ELF-1 (cell line): ENCODE results near the gene POLH.
"Not testable (repeated sequence)": the region's sequence is repeated elsewhere in the genome, so short reads cannot be mapped to it uniquely, and the experiment has no call there.

ENCODE experiments used
- DNase-seq: peaks from one replicate; pipeline ENCODE4 v3.0.0-alpha.2; 2016; ENCODE audit warnings: low read depth, low spot score

POLH gene

GRCh38 chr6:43575772-43576551 is at the start of gene POLH, which contains the start of gene XPO5:
Gene POLH, plus strand, starts transcription at chr6:43576185. Its CDS starts 6,135 bp downstream, at chr6:43582320.
Gene XPO5, minus strand, starts transcription at chr6:43576038. Its CDS starts 174 bp downstream, at chr6:43575864.
- DNase-seq = peak; percentile 98

GRCh38 chr6:43532201-43532600 is 43.8 kb upstream of the POLH start:
- DNase-seq = no peak

- not testable (repeated sequence) for DNase-seq
These were observed 37.0 kb upstream of the POLH start for GRCh38 chr6:43538986-43539385.

GRCh38 chr6:43539409-43539808 is 36.6 kb upstream of the POLH start:
- DNase-seq = not testable (repeated sequence)

GRCh38 chr6:43540507-43540906 is 35.5 kb upstream of the POLH start:
- DNase-seq = no peak

GRCh38 chr6:43541774-43542471 is 34.1 kb upstream of the POLH start:
- DNase-seq = no peak

- no peak for DNase-seq
These were observed 31.5 kb upstream of the POLH start for GRCh38 chr6:43544461-43544860.

GRCh38 chr6:43547222-43547621 is 28.8 kb upstream of the POLH start:
- no peak for DNase-seq

- not testable (repeated sequence) for DNase-seq
These were observed 18.4 kb upstream of the POLH start for GRCh38 chr6:43557620-43558019.

GRCh38 chr6:43559328-43559727 is 16.7 kb upstream of the POLH start:
- DNase-seq = no peak

GRCh38 chr6:43570876-43571441 is 5.0 kb upstream of the POLH start:
- DNase-seq = no peak

GRCh38 chr6:43572015-43572414 is 4.0 kb upstream of the POLH start:
- no peak for DNase-seq

- peak; percentile 65 for DNase-seq
These were observed 747 bp upstream of the POLH start for GRCh38 chr6:43575105-43575771.

GRCh38 chr6:43578748-43579147 is 2.8 kb downstream of the POLH start:
- no peak for DNase-seq

GRCh38 chr6:43579171-43579570 is 3.2 kb downstream of the POLH start:
- no peak for DNase-seq

GRCh38 chr6:43582911-43583310 is 6.9 kb downstream of the POLH start:
- no peak for DNase-seq

GRCh38 chr6:43584892-43585570 is 9.0 kb downstream of the POLH start:
- no peak for DNase-seq

GRCh38 chr6:43588194-43588593 is 12.2 kb downstream of the POLH start:
- no peak for DNase-seq

- DNase-seq = not testable (repeated sequence)
These were observed 13.6 kb downstream of the POLH start for GRCh38 chr6:43589564-43589963.

GRCh38 chr6:43593938-43594337 is 18.0 kb downstream of the POLH start:
- no peak for DNase-seq

GRCh38 chr6:43600595-43600994 is 24.6 kb downstream of the POLH start:
- no peak for DNase-seq
